Cardiac muscle cell (in vitro differentiated cells and primary cell): ENCODE data around the gene SCARB2. TPM values are rescaled to one million over a fixed set of nuclear protein-coding genes. Genes with fewer than 3 reads are reported as not detected.

ENCODE experiments used
- DNase-seq, 2 donors: peaks; one replicate each; pipeline versions ENCODE4 v3.0.0 to v3.0.0-alpha.2; 2010 to 2017; ENCODE audit warnings: low read depth in 1 of 2, low spot score in 1 of 2
- H3K27ac ChIP-seq: fragments of 200-600 bp; sonication (generic); 2 replicates; pipeline ENCODE4 v1.5.1; 2016
- H3K27me3 ChIP-seq: fragments of 200-600 bp; sonication (generic); 2 replicates; pipeline ENCODE4 v1.6.0; 2016; ENCODE audit warnings: control low read depth
- H3K36me3 ChIP-seq: fragments of 200-600 bp; sonication (generic); 2 replicates; pipeline ENCODE4 v1.5.1; 2016; ENCODE audit warnings: control low read depth
- H3K4me1 ChIP-seq: fragments of 200-600 bp; sonication (generic); 2 replicates; pipeline ENCODE4 v1.8.1; 2017; ENCODE audit warnings: low read depth, mild to moderate bottlenecking, mixed run types
- H3K4me3 ChIP-seq: fragments of 200-600 bp; sonication (generic); 2 replicates; pipeline ENCODE4 v1.5.1; 2016; ENCODE audit warnings: mild to moderate bottlenecking
- H3K9me3 ChIP-seq: fragments of 200-600 bp; sonication (generic); 2 replicates; pipeline ENCODE4 v1.5.1; 2017; ENCODE audit warnings: low read depth, mild to moderate bottlenecking, control low read depth
- CTCF ChIP-seq: IDR thresholded peaks from 2 replicates; pipeline ENCODE4 v1.5.1; 2012; ENCODE audit warnings: low read depth, mild to moderate bottlenecking, low read length
- polyA plus RNA-seq: library from polyadenylated mRNA; unstranded; fragments of >200 nt; fragmentation: Nextera tagmentation; extraction: Ambion mirVana; gene quantifications from 2 replicates; pipeline ENCODE4 v1.2.1, GENCODE V29; 2016
- total RNA-seq: library from RNA; depleted of rRNA; stranded (reverse); fragments of >200 nt; gene quantifications from 2 replicates; pipeline ENCODE4 v1.2.3, GENCODE V29; 2016

Gene SCARB2
- total and polyA plus RNA-seq, 2 experiments from 2014 or later: 40.5 to 78.6 TPM

GRCh38 chr4:76235407-76235806 is 21.8 kb upstream of the SCARB2 start:
- no peak overlapping the region for H3K4me3 ChIP-seq
- no peaks in the 10 kb centered on the region for H3K4me1 ChIP-seq
- no peaks in the 10 kb centered on the region for H3K9me3 ChIP-seq
- DNase-seq: no peak
- no peak overlapping the region for H3K27ac ChIP-seq
- no peaks in the 10 kb centered on the region for H3K36me3 ChIP-seq
- TF ChIP-seq CTCF: no peak
- H3K27me3 ChIP-seq: no peaks in the 10 kb centered on the region

- no peaks in the 10 kb centered on the region for H3K27me3 ChIP-seq
- no peaks in the 10 kb centered on the region for H3K36me3 ChIP-seq
- H3K4me1 ChIP-seq: no peaks in the 10 kb centered on the region
- no peak for TF ChIP-seq CTCF
- H3K27ac ChIP-seq: no peak overlapping the region
- no peaks in the 10 kb centered on the region for H3K9me3 ChIP-seq
- DNase-seq: no peak
- no peak overlapping the region for H3K4me3 ChIP-seq
Measured at GRCh38 chr4:76234679-76235044, 21.0 kb upstream of the SCARB2 start.

DNA sequence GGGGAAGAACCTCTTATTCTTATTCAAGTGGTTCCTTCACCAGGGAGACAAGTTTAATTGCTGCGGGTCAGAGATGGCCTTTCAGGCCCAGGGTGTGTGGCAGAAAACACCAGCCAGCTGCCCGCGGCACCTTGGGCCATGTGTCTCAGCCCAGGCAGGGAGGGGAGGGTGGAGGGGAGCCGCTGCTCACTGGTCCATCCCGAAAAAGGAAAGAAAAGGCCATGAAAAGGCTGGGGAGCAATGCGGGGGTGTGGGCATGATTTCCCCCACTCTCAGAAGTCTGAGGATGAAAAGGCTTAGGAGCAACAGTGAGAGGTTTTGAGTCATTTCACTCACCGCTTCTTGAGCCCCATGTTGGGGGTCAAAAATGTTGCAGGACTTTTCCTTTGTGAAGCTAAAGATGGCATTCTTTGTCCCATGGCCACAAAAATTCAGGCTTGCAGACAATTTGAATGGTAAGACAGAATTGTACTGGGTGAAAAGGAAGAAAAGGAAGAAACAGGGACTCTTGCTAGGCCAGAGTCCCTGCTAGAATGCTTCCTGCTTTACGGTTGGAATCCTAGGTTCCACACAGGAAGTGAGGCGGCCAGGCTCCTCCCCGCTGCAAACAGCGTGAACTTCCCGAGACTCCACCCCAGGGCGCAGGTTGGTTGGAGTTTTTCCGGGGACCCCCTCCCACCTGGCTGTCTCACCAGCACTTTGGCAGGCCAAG is 20.5 kb upstream of the SCARB2 start:
- Histone ChIP-seq H3K36me3 (no peaks in the 10 kb centered on the region), H3K4me1 (no peaks in the 10 kb centered on the region), H3K27ac (no peak overlapping the region), H3K4me3 (no peak overlapping the region), H3K9me3 (no peaks in the 10 kb centered on the region), H3K27me3 (no peaks in the 10 kb centered on the region)
- TF ChIP-seq CTCF: no peak
- DNase-seq: no peak

DNA sequence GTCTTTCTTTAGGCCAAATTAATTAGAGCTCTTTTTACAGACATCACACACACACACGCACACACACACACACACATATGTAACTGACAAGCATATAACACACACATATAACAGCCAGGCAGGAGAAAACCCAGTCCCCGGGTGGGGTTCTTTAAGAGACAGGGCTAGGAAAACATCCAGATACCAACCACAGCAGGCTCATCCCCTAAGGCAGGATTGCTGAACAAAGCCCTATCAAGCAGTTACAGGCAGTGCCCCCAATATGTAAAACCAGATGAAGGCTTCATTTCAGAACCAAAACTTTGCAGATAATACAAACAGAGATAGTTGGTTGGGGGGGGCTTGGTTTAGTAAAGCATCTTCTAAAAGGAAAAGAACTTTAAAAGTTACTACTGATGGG is 19.9 kb upstream of the SCARB2 start:
- no peak for DNase-seq
- Histone ChIP-seq H3K36me3 (no peaks in the 10 kb centered on the region), H3K4me3 (no peak overlapping the region), H3K27ac (no peak overlapping the region), H3K9me3 (no peaks in the 10 kb centered on the region), H3K4me1 (no peaks in the 10 kb centered on the region), H3K27me3 (no peaks in the 10 kb centered on the region)
- TF ChIP-seq CTCF: no peak

DNA sequence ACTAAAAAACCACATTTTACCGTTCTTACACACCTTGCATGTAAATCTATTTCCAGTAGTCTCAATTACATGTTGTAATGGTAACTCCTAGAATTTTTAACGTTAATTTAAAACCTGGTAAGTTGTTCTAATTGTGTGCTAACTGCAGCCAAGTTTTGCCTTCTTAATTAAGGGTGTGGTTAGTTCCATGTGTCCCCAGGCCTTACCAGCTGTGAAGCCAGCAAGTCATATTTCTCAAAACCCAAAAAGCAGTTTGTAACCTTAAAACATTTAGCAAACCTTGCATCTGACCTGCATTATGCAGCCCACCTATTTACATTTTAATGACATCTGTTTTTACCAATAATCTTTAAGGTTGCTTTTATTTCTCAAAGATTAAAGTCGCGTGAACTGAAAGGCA is 19.5 kb upstream of the SCARB2 start:
- H3K4me3 ChIP-seq: no peak overlapping the region
- no peaks in the 10 kb centered on the region for H3K4me1 ChIP-seq
- H3K36me3 ChIP-seq: no peaks in the 10 kb centered on the region
- H3K27me3 ChIP-seq: no peaks in the 10 kb centered on the region
- no peaks in the 10 kb centered on the region for H3K9me3 ChIP-seq
- no peak for TF ChIP-seq CTCF
- H3K27ac ChIP-seq: no peak overlapping the region
- DNase-seq: no peak

DNA sequence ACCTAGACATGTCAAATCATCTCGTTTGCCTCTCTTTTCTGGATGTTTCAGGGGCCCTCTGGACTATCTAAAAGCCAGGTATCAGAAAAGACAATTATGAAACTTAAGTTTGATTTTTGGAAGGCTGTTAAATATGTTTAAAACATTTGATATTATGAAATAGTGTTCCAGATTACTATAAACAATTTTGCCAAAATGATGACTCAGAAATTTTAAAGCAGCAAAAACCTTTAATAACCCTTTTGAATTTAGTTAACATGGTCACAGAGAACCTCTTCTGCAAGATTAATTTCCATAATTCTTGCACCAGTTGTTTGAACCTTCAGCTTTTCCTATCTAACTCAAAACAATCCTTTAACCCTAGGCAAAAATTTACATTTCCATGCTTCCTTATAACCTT is 19.1 kb upstream of the SCARB2 start:
- Histone ChIP-seq H3K4me3 (no peak overlapping the region), H3K27ac (no peak overlapping the region), H3K9me3 (no peaks in the 10 kb centered on the region), H3K4me1 (no peaks in the 10 kb centered on the region), H3K27me3 (no peaks in the 10 kb centered on the region), H3K36me3 (no peaks in the 10 kb centered on the region)
- no peak for TF ChIP-seq CTCF
- DNase-seq: no peak
